HG03064 (cell line): ENCODE measurements around the gene NUBPL.
"Not testable (repeated sequence)": the region's sequence is repeated elsewhere in the genome, so short reads cannot be mapped to it uniquely, and the experiment has no call there.

Source experiments
- ATAC-seq: cut with Tn5 transposase; IDR thresholded peaks from one replicate; pipeline ENCODE4 v1.9.1; 2021; ENCODE audit warnings: low read depth; ENCODE audit not compliant: unreplicated experiment

NUBPL gene

GRCh38 chr14:31864937-31865855 is 304.0 kb downstream of the NUBPL start:
- ATAC-seq: no peak

GRCh38 chr14:31867570-31867969 is 306.4 kb downstream of the NUBPL start:
- ATAC-seq: no peak

- not testable (repeated sequence) for ATAC-seq
Measured at GRCh38 chr14:31868096-31868495, 306.9 kb downstream of the NUBPL start.

- ATAC-seq: no peak
Measured at GRCh38 chr14:31876741-31877140, 315.5 kb downstream of the NUBPL start.

GRCh38 chr14:31877255-31877798 is 316.1 kb downstream of the NUBPL start:
- no peak for ATAC-seq

GRCh38 chr14:31879661-31880348 is 318.6 kb downstream of the NUBPL start:
- ATAC-seq: no peak

GRCh38 chr14:31880935-31881334 is 319.7 kb downstream of the NUBPL start:
- no peak for ATAC-seq

- ATAC-seq: no peak
Measured at GRCh38 chr14:31881531-31882310, 320.5 kb downstream of the NUBPL start.

- no peak for ATAC-seq
Measured at GRCh38 chr14:31884238-31884637, 323.0 kb downstream of the NUBPL start.

- no peak for ATAC-seq
Measured at GRCh38 chr14:31884776-31885379, 323.7 kb downstream of the NUBPL start.

GRCh38 chr14:31886156-31886835 is 325.1 kb downstream of the NUBPL start:
- ATAC-seq: no peak

- no peak for ATAC-seq
Measured at GRCh38 chr14:31887929-31888580, 326.9 kb downstream of the NUBPL start.

- ATAC-seq: no peak
Measured at GRCh38 chr14:31889297-31889696, 328.1 kb downstream of the NUBPL start.

GRCh38 chr14:31890202-31890601 is 329.0 kb downstream of the NUBPL start:
- not testable (repeated sequence) for ATAC-seq

GRCh38 chr14:31893221-31893757 is 332.1 kb downstream of the NUBPL start:
- no peak for ATAC-seq

- no peak for ATAC-seq
Measured at GRCh38 chr14:31894351-31894750, 333.1 kb downstream of the NUBPL start.

GRCh38 chr14:31895206-31895605 is 334.0 kb downstream of the NUBPL start:
- no peak for ATAC-seq

GRCh38 chr14:31895646-31896045 is 334.4 kb downstream of the NUBPL start:
- ATAC-seq: no peak
